NCI-H128 (cell line): ENCODE measurements around the gene FXYD5.
"Not testable (repeated sequence)": the region's sequence is repeated elsewhere in the genome, so short reads cannot be mapped to it uniquely, and the experiment has no call there.

Experiments used
- DNase-seq: peaks from one replicate; lab custom pipeline; 2025; ENCODE audit not compliant: unreplicated experiment; lab: John Stamatoyannopoulos, UW

FXYD5 gene

GRCh38 chr19:35177377-35178274 is 23.1 kb downstream of the FXYD5 start:
- no peak for DNase-seq

- DNase-seq = no peak
These were observed 24.2 kb downstream of the FXYD5 start for GRCh38 chr19:35178701-35179100.

GRCh38 chr19:35179830-35180229 is 25.3 kb downstream of the FXYD5 start:
- no peak for DNase-seq

- DNase-seq = no peak
These were observed 26.9 kb downstream of the FXYD5 start for GRCh38 chr19:35181387-35181786.

GRCh38 chr19:35184267-35184666 is 29.7 kb downstream of the FXYD5 start:
- DNase-seq = no peak

GRCh38 chr19:35184884-35185283 is 30.3 kb downstream of the FXYD5 start:
- DNase-seq = no peak

- DNase-seq = no peak
These were observed 39.8 kb downstream of the FXYD5 start for GRCh38 chr19:35194012-35194984.

GRCh38 chr19:35195830-35196229 is 41.3 kb downstream of the FXYD5 start:
- no peak for DNase-seq

- not testable (repeated sequence) for DNase-seq
These were observed 42.3 kb downstream of the FXYD5 start for GRCh38 chr19:35196861-35197260.

GRCh38 chr19:35199481-35199880 is 44.9 kb downstream of the FXYD5 start:
- DNase-seq = no peak

GRCh38 chr19:35202722-35203688 is 48.5 kb downstream of the FXYD5 start:
- DNase-seq = no peak

- DNase-seq = no peak
These were observed 50.5 kb downstream of the FXYD5 start for GRCh38 chr19:35204799-35205732.

- DNase-seq = no peak
These were observed 51.3 kb downstream of the FXYD5 start for GRCh38 chr19:35205733-35206323.

GRCh38 chr19:35206379-35206778 is 51.8 kb downstream of the FXYD5 start:
- DNase-seq = no peak

- DNase-seq = no peak
These were observed 52.3 kb downstream of the FXYD5 start for GRCh38 chr19:35206855-35207254.

- DNase-seq = no peak
These were observed 52.9 kb downstream of the FXYD5 start for GRCh38 chr19:35207391-35207871.

GRCh38 chr19:35208121-35208520 is 53.6 kb downstream of the FXYD5 start:
- DNase-seq = no peak

- no peak for DNase-seq
These were observed 55.1 kb downstream of the FXYD5 start for GRCh38 chr19:35209646-35210045.
